HG02678 (cell line): ENCODE measurements around the gene ETFA.

Experiments
- ATAC-seq: cut with Tn5 transposase; IDR thresholded peaks from one replicate; pipeline ENCODE4 v1.9.1; 2021; ENCODE audit warnings: mild to moderate bottlenecking, moderate library complexity; ENCODE audit not compliant: unreplicated experiment

The ETFA gene

DNA sequence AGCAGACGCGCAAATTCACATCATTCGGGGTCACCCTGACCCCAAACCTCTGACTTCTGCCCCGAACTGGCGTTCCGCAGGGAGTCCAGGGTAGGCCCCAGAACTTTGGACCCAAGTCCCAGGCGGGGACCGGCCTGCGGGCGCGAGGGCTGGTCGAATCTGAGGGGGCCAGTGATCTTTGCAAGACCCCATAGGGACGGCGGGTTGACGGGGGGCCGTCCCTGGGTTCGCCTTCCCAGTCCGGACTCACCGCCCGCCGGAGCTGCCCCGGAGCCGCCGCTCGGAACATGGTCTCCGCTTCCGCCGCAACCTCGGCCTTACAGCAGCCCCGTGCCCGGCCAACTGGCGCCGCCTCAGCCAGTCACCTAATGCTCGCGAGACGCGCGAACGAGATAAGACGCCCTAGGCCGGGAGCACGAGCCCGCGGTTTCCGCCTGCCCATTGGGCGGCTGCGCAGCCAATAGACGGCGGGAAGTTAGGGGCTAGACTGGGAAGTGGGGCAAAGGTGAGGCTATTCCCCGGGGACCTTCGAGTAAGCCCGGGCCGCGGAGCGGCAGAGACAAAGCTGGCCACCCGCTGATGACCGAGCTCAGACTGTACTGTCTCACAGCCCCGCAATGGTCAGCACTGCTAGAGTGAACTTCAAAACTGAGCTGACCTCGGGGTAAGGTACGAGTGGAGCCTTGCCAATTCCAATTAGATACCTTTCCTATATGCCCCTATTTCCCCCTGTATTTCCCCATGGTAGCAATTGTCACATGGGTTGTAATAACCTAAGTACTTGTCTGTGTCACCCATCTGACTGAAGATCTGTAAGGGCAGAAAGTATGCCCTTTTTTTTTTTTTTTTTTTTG lies at the start of gene ETFA:
Gene ETFA (minus strand): TSS at position 370 of the 854 bp plus-strand sequence. CDS start 81 bp downstream, at position 289.
- peak; percentile 96 for ATAC-seq

DNA sequence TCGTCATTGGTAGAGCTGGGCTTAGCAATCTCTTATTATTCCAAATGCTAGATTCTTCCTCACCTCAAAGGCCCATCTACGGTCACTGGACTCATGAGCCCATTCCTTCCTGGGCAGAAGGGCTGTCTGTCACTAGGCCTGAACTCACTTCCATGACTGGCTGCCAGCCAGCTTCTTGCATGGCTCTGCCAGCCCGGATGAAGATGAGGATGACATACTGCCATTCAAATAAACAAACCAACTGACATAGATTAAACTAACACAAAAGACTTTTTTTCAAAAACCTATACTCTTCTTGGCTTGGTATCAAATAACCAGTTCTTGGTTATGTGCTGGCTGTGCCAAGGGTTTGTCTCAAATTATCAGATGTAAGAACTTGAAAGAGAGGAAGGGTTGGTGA lies 49.1 kb upstream of the ETFA start:
- ATAC-seq: no peak

DNA sequence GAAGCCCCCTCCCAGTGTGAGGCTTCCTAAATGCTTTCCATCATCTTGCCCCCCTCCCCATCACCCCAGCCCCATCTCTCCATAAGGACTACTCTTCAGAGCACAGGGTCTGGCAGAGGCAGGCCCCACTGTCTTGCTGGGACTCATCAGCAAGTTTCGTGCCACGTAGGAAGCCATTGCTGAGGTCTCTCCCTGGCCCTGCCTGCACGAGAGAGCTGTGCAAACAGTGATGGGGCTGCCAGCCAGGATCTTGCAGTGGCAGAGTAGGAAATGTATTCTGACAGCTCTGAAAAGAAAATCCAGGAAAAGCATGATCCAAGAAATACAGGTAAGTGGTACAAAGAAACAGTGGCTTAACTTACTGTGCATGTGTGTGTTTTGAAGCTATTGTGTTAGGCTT lies 47.9 kb upstream of the ETFA start:
- ATAC-seq: no peak

DNA sequence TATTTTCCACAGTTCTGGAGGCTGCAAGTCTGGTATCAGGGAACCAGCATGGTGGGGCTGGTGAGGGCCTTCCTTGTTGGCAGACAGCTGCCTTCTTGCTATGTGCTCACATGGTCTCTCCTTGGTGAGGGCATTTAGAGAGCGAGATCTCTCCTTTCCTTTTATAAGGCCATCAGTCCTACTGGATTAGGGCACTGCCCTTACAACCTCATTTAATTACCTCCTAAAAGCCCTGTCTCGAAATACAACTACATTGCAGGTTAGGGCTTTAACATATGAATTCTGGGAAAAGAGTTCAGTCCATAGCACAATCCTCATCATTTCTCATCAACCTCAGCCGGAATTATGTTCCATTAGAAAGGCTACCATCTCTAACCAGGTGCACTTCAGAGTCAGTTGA lies 47.2 kb upstream of the ETFA start:
- no peak for ATAC-seq

DNA sequence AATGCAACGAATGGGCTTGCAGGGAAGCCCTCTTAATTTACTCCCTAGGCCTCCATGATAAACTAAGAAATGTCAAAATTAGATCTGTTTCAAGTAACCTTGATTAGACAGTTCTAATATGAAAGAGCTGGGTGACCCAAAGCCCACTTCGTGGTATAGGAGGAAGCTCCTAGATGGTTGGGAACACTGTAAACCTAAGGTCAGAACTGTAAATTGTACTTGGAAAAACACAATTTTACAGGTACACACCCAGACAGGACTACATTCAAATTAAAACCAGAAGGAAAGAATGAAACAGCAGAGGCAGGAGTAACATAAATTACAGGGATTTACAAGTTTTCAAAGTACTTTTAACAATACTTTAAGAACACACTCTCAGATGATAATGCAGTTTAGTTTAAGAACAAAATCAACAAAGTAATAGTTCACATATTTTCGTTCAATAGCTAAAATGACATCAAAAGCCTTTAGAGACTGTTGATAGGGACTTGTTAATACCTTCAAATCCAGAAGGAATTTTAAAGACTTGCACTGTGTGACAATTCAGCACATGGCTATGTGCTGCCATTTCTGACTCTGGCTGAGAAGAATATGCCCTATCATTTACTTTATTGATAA lies 43.7 kb upstream of the ETFA start:
- no peak for ATAC-seq

DNA sequence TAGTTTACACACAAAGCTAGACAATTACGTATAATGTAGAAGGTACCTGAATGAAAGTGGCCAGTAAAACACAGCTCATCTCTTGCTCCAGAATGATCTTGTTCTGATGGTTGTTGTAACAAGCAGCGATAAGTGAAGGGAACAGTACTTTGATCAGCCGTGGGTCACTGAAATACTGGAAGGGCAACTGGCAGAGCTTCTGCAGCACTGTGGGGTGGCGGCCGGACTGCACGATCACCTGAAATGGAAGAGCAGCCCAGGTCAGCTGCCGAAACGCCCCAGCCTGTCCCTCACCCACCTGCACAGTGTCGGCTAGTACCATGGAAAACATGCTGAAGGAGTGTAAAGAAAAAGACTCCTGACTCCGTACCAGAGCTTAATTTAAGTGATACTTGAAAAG lies 42.6 kb upstream of the ETFA start:
- no peak for ATAC-seq

DNA sequence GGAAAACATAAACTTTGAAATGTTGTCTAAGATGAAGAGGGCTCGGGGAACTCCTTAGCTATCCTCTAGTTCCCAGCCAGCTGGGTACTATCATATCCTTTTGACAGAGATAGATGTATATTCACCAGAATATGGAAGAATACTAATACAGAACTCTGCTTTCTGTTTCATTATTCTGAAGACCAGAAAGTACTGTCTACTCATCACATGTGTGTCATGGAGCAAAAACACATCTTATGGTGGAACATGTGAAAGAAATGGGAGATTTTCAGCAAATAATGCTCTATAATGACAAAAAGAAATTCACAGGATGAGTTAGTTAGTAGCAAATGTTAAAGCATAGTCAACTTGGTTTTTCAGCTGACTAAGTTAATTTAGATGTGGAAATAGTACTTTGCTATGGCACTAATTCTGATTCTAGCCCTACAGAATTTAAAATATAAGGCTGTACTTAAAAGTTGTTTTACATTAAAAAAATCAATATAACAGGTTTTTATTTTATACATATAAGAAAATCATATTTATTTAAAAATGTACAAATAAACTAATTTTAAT lies 41.8 kb upstream of the ETFA start:
- ATAC-seq: no peak

DNA sequence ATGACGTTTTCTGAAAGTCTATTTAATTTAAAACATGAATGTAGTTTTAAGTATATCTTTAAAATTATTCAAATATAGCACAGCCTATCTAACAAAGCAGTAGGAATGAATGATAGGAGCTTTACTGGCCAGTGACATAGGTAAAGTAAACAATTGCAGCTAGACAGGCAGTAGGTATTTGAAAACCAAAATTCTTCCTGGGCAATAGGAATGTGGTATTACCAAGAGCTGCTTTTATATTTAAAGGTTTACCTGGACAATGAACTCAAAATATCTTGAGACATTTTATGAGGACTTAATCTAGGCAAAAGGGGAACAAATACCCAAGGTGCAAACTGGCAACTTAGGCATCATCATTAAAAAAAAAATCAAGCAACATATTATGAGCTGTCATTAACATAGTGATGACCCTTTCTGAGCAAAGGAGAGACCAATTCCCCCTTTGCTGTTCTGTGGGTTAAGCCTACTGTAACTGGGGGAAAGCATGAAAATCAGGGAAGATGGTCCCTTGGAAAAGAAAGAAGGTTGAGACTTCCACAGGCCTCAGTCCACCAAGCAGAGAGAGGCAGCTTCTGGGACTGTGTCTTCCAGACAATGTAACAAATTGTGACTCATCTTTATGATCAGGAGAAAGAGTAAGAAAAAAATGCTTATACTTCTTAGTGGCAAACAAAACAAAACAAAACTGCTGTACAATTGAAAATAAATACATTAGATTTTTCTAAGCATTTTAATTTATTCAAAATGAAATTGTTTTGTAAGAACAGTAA lies 38.2 kb upstream of the ETFA start:
- no peak for ATAC-seq

DNA sequence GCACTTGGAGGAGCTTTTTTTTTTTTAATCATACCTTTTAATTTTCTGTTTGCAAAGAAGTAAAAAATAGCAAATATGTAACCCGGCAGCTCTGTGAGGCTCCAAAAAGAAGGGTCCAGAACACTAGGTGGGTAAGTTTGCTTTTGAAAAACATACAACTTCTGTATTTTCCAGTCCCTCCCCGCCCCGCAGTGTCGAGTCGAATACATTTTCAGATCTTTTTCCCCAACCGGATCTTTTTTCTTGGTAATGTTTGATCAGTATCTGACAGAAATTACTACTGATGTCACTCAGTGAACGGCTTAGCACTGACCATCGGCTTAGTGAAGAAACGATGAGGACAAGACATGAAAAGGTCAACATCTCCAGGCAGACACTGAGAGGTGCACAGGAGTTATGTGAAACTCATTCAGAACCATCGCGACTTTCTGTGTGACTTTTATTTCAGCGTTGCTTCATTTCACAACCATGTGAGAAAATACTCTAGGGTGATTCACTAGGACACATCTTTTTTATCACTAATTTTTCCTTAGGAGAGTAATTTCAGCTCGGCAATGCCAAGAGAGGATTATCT lies 36.3 kb upstream of the ETFA start:
- no peak for ATAC-seq

DNA sequence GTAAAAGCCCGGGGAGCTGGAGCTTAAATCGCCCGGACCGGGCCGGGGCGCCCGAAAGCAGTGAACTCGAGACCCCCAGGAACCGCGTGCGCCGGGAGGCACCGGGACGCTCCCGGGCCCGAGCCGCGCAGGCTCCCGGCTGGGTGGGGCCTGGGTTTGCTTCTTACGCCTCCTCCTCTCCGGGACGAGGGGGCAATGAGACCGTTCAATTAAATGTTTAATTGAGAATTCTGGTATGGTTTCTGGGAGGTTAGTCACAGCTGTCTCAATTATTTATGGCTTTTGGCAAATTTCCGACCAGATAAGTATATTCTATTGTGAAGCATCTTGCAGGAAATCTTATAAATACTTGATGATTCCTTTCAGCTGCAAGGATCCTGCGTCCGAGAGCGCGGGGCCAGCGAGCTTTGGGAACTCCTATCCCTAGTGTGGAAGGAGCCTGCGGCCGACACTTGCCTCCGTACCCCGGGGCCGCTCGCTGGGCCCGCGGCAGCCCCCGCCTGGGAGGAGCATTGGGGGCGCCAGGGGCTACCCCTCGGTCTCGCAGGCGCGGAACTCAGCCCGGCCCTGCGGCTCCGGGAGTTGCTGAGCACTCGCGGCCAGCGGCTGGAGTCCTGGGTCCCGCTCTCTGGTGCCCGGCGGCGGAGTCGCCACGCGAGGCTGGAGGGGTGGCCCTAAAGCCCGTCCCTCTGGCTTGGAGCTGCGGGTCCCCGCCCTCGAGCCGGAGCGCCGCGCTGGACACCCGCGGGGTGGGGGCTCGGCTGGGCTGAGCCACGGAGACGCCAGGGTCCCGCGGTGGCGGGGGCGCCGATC lies 35.6 kb upstream of the ETFA start:
- no peak for ATAC-seq

DNA sequence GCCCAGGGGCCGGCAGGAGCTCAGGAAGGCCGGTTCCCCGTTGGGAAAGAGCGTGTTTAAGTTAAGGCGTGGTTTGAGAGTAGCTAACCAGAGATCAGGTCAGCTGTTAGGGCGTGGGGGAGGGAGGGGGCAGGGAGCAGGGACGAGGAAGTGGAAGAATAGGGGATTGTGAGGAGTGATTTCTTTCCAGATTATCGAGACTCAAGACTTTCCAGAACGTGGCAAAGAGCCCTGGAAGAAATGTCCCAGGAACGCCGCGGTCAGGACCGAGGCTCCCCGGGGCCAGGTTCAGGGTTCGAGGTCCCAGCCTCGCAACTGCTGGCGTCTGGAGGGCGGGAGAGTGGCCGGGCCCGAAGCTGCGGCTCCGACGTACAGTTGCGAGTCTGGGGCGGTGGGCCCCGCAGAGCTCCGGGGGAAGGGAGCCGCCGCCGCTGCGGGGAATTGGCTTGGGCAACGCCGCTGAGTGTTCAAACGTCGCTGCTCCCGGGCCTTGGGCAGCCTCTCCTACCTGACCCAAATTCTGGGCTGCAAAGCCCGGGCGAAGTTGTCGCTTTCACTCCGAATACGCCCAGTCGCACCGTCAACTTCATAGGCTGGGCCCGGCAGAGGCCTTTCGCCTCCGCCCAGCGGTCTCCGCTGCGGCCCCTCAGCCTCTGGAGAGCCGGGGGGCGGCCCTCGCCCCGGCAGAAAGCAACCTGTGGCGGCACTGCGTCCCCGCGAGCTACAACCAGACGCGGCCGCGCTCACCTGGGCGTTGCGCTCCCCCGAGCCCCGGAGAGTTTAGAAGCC lies 34.8 kb upstream of the ETFA start:
- no peak for ATAC-seq

DNA sequence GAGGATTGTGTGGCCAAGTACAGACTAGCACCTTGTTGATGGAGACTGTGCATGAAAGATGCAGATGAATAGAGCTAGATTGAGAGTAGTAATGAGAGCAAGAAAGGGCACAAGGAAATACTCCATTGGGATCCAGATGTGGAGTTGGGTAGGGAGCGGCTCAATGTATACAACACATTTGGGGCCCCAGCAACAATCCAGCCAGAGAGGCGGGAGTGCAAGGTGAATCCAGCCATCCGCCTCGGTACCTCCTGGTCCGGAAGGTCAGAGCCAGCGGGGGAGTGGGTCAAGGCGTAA lies 34.3 kb upstream of the ETFA start:
- ATAC-seq: no peak

DNA sequence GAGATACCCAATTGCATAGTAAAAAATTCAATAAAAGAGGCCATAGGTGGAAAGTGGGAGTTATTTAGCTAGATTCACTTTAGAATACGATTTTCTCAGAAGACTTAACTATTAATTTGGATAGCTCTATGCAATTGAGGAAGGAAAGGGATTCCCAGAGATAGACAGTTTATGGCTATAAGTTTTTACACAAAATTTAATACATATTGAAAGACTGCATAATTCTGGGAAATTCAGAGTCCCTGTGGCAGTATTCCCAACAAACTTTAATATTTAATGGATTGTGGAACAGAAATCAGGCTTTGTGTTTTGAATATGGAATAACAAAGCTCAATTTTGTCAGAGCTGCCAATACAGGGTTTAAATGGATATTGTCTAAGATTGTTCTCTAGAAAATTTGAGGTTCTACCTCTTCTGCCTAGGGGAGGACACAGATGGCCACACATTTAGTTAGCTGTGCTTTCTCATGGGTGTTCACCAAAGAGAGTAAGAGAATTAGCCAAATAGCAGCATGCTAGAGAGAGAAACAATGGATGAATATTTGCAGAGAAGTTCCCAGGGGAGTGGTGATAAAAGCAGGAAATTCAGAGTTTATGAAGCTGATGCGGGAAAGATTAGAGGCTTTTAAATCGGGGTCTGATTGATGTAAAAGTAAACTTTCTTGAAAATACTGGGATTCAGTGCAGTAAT lies 33.8 kb upstream of the ETFA start:
- no peak for ATAC-seq

DNA sequence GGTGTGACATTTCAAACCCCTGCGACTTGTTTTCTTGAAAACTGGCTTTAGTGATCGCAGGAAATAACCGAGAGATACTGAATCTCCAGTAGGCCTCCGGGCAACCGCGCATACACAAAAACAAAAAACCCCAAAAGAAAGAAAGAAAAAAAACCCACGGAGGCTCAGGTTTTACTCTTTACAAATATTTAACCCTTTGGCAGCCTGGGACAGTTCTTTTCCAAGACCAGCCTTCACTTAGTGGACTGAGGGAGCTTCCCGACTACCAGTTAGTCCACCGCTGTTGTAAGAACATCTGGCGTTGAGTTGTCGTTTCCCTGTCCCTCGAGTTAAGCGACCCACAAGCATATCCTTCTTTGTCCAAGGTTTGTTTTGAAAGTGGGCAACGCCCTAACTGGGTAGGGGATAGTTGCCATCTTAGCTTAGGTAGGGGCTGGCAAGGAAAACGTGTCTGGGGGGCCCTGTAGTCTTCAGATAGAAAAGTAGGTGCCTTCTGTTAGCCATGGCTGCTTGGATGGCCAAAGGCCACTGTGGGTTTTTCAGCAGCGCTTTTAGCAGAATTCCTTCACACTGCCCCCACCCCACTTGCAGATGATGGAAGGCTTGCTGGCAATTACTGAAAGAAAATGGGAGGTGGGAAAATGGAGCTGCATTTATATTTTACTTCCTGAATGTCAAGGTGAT lies 32.2 kb upstream of the ETFA start:
- ATAC-seq: no peak

DNA sequence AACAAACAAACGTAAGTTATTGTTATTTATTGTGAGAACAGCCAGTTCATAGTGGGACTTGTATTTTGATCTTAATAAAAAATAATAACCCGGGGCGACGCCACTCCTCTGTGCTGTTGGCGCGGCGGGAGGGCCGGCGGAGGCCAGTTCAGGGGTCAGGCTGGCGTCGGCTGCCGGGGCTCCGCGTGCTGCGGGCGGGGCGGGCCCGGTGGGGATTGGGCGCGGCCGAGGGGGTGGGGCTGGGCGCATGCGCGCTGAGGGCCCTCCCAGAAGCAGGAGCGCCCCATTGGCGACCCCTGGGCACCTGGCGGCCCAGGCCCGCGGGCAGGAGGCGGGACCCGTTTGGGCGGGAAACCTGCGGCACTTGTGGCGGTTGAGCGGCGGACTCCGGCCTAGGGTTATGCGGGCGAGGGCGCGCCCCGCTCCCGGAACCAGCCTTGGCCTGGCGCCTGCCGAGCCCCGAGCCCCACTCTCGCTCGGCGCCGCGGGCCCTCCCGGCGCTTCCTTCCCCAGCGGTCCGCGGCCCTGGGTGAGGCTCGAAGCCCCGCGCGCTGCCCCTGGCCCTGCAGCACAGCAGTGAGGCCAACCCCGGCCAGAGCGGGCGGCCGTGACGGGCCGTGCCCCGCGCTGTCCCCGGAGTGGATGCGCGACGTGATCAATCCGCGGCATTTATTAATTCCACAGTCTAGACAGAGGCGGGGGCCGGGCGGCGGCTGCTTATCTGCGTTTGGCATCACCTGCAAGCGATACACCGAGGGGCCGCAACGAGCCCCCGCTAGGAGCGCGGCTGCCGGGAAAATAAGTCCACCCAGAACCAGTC lies 31.3 kb upstream of the ETFA start:
- ATAC-seq: no peak

DNA sequence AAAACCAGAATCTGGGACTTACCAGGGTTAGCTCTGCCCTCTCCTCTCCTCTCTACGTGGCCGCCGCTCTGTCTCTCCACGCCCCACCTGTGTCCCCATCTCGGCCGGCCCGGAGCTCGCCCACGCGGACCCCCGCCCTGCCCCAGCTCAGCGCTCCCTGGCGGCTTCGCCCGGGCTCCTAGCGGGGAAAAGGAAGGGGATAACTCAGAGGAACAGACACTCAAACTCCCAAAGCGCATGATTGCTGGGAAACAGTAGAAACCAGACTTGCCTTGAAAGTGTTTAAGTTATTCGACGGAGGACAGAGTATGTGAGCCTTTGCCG lies 30.8 kb upstream of the ETFA start:
- no peak for ATAC-seq

DNA sequence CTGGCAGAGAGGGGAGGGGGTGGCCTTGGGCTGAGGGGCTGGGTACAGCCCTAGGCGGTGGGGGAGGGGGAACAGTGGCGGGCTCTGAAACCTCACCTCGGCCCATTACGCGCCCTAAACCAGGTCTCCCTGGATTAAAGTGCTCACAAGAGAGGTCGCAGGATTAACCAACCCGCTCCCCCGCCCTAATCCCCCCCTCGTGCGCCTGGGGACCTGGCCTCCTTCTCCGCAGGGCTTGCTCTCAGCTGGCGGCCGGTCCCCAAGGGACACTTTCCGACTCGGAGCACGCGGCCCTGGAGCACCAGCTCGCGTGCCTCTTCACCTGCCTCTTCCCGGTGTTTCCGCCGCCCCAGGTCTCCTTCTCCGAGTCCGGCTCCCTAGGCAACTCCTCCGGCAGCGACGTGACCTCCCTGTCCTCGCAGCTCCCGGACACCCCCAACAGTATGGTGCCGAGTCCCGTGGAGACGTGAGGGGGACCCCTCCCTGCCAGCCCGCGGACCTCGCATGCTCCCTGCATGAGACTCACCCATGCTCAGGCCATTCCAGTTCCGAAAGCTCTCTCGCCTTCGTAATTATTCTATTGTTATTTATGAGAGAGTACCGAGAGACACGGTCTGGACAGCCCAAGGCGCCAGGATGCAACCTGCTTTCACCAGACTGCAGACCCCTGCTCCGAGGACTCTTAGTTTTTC lies 30.2 kb upstream of the ETFA start:
- ATAC-seq: no peak
